Sigmoid colon (tissue), 7 donors: ENCODE data around the gene STX3. TPM values are rescaled to one million over a fixed set of nuclear protein-coding genes. Genes with fewer than 3 reads are reported as not detected.
A peak's percentile ranks its signal among the peaks of the same experiment; 100 is the strongest.

Experiments
- DNase-seq: peaks from one replicate; pipeline ENCODE4 v3.0.0-alpha.2; 2019
- H3K27ac ChIP-seq, 4 donors: fragments of 200-600 bp; sonication (generic); one replicate each; pipeline ENCODE4 v1.5.1; 2016 to 2019; ENCODE audit warnings: mild to moderate bottlenecking in 1 of 4
- H3K27me3 ChIP-seq, 3 donors: fragments of 200-600 bp; sonication (generic); one replicate each; pipeline ENCODE4 v1.5.1; 2019; ENCODE audit warnings: mild to moderate bottlenecking in 1 of 3
- H3K36me3 ChIP-seq, 4 donors: fragments of 200-600 bp; sonication (generic); one replicate each; pipeline ENCODE4 v1.5.1; 2016 to 2019
- H3K4me1 ChIP-seq, 4 donors: fragments of 200-600 bp; sonication (generic); one replicate each; pipeline ENCODE4 v1.5.1; 2017 to 2019
- H3K4me3 ChIP-seq, 4 donors: fragments of 200-600 bp; sonication (generic); one replicate each; pipeline ENCODE4 v1.5.1; 2017 to 2019; ENCODE audit warnings: mild to moderate bottlenecking in 2 of 4, moderate library complexity in 1 of 4
- H3K9me3 ChIP-seq, 4 donors: fragments of 200-600 bp in 3 of 4; sonication (generic) in 3 of 4; one replicate each; pipeline versions ENCODE4 v1.5.1 to v1.6.1; 2013 to 2019
- EP300 ChIP-seq, 4 donors: sonication (generic); formaldehyde crosslinking; IDR thresholded peaks; one replicate each; pipeline ENCODE4 v1.6.1; 2017; ENCODE audit warnings: antibody characterized with exemption in 4 of 4
- POLR2A ChIP-seq, 2 donors: fragments of 450-650 bp; IDR thresholded peaks; one replicate each; pipeline ENCODE4 v1.6.1; 2016; ENCODE audit warnings: antibody characterized with exemption in 2 of 2, mild to moderate bottlenecking in 2 of 2, moderate library complexity in 2 of 2
- POLR2AphosphoS5 ChIP-seq, 4 donors: sonication (generic); formaldehyde crosslinking; IDR thresholded peaks; one replicate each; pipeline ENCODE4 v1.6.1; 2017; ENCODE audit warnings: antibody characterized with exemption in 4 of 4
- WGBS, 2 donors: extraction: QIAGEN DNeasy Blood & Tissue Kit; methylation state at CpG; one replicate each; pipeline ENCODE4 v1.1.7; 2013; 5-methylcytosine and 5-hydroxymethylcytosine counted together
- intact Hi-C: fragments of 100-400 bp; cut with DNase I; formaldehyde crosslinking; loops from one replicate; pipeline ENCODE4 v1.15.1; 2023
- polyA plus RNA-seq, 3 donors: library from polyadenylated mRNA; stranded (reverse); fragments of 200-250 nt; gene quantifications; one replicate each; pipeline ENCODE4 v1.2.3, GENCODE V29; 2013
- total RNA-seq, 4 donors: library from RNA; depleted of rRNA; stranded (reverse); fragments of >200 nt; gene quantifications; one replicate each; pipeline ENCODE4 v1.1.0, GENCODE V29; 2016
- TF ChIP-seq, protein P1 (sequence below), 4 experiments: fragments of 450-650 bp in 3 of 4; fragments of 200-600 bp in 1 of 4; IDR thresholded peaks; one replicate each; pipeline ENCODE4 v1.5.1; 2016 to 2019; ENCODE audit warnings: antibody characterized with exemption in 4 of 4, mild to moderate bottlenecking in 3 of 4, moderate library complexity in 2 of 4
- donor health status: healthy with polysubstance abuse.
- donor health status: Bipolar disorder and iron deficiency.
- donor health status: healthy.

STX3 gene
- total and polyA plus RNA-seq, 7 donors = 9.7 to 120 (median 19.3) TPM

DNA sequence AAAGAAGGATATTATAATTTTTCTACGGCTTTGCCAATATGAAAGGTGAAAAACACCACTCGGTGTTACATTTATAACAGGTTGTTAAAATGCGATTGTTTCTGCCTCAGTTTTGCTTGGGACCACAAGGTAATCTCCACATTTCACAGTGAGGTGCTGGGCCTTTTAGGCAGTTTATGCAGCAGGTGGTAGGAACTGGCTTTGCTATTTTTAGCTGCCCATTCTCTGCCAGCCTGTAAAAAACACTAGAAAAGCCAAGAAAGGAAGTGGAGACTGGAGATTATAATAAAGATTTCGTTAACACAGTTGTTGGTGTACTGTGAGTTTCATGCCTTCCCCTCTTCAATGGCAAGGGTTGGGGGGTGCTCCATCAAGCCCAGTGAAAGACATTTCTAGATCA lies 63.4 kb downstream of the STX3 start:
- H3K4me1 ChIP-seq = no peaks in the 10 kb centered on the region
- no peak for DNase-seq
- 42 to 74% methylated on average over 4 of the region's 4 CpGs for WGBS, 2 donors
- no peaks in the 10 kb centered on the region for H3K36me3 ChIP-seq
- TF ChIP-seq, protein P1, sequence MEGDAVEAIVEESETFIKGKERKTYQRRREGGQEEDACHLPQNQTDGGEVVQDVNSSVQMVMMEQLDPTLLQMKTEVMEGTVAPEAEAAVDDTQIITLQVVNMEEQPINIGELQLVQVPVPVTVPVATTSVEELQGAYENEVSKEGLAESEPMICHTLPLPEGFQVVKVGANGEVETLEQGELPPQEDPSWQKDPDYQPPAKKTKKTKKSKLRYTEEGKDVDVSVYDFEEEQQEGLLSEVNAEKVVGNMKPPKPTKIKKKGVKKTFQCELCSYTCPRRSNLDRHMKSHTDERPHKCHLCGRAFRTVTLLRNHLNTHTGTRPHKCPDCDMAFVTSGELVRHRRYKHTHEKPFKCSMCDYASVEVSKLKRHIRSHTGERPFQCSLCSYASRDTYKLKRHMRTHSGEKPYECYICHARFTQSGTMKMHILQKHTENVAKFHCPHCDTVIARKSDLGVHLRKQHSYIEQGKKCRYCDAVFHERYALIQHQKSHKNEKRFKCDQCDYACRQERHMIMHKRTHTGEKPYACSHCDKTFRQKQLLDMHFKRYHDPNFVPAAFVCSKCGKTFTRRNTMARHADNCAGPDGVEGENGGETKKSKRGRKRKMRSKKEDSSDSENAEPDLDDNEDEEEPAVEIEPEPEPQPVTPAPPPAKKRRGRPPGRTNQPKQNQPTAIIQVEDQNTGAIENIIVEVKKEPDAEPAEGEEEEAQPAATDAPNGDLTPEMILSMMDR (IDR thresholded peaks at IDR 0.05) = no peak
- no peak for TF ChIP-seq EP300 (IDR thresholded peaks at IDR 0.05)
- no peak for TF ChIP-seq POLR2AphosphoS5 (IDR thresholded peaks at IDR 0.05)
- no peak for TF ChIP-seq POLR2A (IDR thresholded peaks at IDR 0.05)
- no peak overlapping the region for H3K4me3 ChIP-seq
- no peaks in the 10 kb centered on the region for H3K9me3 ChIP-seq
- no peaks in the 10 kb centered on the region for H3K27me3 ChIP-seq
- no peak overlapping the region for H3K27ac ChIP-seq
- intact Hi-C loops = no loop called here

DNA sequence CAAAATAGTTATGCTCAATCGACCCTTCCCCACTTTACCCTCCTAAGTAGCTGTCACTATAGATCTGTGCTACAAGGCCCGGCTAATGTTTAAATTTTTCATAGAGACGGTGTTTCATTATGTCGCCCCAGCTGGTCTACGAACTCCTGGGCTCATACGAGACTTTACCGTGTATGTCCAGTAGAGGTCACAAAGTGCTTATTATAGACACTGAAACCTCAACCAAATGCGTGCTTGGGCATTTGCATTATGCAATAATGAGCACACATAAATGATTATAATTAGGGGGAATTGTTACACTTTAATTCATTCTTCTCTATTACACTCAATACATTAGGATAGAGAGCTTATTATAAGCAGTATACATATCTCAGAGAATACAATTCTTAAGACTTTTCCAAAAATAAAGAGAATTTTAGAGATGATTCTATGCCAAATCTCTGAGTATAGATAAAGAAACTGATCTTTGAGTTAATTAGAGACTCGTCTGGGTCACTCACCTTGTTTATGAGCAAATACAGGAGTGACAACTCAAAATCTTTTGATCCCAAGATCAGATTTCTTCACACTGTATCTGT lies 67.9 kb downstream of the STX3 start:
- Histone ChIP-seq H3K4me1 (no peaks in the 10 kb centered on the region), H3K4me3 (no peak overlapping the region), H3K36me3 (no peaks in the 10 kb centered on the region), H3K27ac (no peak overlapping the region), H3K9me3 (no peaks in the 10 kb centered on the region), H3K27me3 (no peaks in the 10 kb centered on the region)
- DNase-seq = no peak
- intact Hi-C loops = loop anchor here (10.0 kb wide), 1 partner anchor 372 kb away; no protein-coding TSS in a partner anchor
- TF ChIP-seq, protein P1 (IDR thresholded peaks at IDR 0.05) = peak in 3 of 4 experiments; percentile 33 to 46 (median 43)
- no peak for TF ChIP-seq POLR2A (IDR thresholded peaks at IDR 0.05)
- no peak for TF ChIP-seq POLR2AphosphoS5 (IDR thresholded peaks at IDR 0.05)
- 2 to 12% methylated on average over 9 of the region's 9 CpGs for WGBS, 2 donors

DNA sequence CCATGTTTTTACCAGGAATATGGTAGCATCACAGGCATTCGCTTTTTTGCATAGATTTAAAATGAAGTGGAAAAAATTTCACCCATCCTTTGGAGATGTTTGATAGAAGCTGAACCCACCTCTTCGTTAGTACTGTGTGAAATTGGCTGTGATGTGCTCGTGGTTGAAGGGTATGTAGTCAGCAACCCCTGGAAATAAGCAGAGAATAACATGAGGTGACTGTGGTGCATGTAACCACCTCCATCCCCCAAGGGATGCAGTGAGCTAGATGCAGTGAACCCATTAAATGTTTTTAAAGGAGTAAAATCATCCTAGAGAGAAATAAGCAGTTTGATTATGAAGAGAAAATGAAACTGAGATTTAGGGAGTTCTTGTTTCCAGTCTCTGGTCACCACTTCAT lies 74.2 kb downstream of the STX3 start:
- H3K4me1 ChIP-seq = no peaks in the 10 kb centered on the region
- intact Hi-C loops = loop anchor here (10.0 kb wide), 1 partner anchor 365 kb away; no protein-coding TSS in a partner anchor
- TF ChIP-seq, protein P1 (IDR thresholded peaks at IDR 0.05) = no peak
- TF ChIP-seq POLR2AphosphoS5 (IDR thresholded peaks at IDR 0.05) (no peak), POLR2A (IDR thresholded peaks at IDR 0.05) (no peak), EP300 (IDR thresholded peaks at IDR 0.05) (no peak)
- H3K9me3 ChIP-seq = no peaks in the 10 kb centered on the region
- H3K27me3 ChIP-seq = no peaks in the 10 kb centered on the region
- DNase-seq = no peak
- H3K27ac ChIP-seq = no peak overlapping the region
- H3K4me3 ChIP-seq = no peak overlapping the region
- 73 to 88% methylated on average over 3 of the region's 3 CpGs for WGBS, 2 donors
- no peaks in the 10 kb centered on the region for H3K36me3 ChIP-seq

DNA sequence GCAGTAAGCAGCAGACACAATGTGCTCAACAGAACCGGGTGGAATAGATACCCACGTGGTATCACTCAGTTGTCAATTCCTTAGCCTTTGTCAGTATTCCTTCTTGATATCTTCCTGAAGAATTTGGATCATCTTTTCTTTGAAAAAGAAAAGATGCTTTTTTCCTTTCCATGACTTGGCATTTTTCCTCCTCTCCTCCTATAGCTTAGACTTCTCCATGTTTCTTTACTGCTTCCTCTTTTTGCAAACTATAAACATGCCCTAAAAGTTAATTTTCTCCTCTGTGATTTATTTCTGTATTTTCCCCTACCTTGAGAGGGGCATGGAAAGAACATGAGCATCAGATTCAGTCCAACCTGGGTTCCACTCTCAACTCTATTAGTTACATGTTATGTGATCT lies 78.4 kb downstream of the STX3 start:
- H3K36me3 ChIP-seq = no peaks in the 10 kb centered on the region
- H3K4me3 ChIP-seq = no peak overlapping the region
- H3K4me1 ChIP-seq = no peaks in the 10 kb centered on the region
- intact Hi-C loops = no loop called here
- no peak overlapping the region for H3K27ac ChIP-seq
- no peak for DNase-seq
- TF ChIP-seq EP300 (IDR thresholded peaks at IDR 0.05) = no peak
- WGBS, 2 donors = 78 to 95% methylated on average over 2 of the region's 2 CpGs
- H3K27me3 ChIP-seq = no peaks in the 10 kb centered on the region
- no peaks in the 10 kb centered on the region for H3K9me3 ChIP-seq

DNA sequence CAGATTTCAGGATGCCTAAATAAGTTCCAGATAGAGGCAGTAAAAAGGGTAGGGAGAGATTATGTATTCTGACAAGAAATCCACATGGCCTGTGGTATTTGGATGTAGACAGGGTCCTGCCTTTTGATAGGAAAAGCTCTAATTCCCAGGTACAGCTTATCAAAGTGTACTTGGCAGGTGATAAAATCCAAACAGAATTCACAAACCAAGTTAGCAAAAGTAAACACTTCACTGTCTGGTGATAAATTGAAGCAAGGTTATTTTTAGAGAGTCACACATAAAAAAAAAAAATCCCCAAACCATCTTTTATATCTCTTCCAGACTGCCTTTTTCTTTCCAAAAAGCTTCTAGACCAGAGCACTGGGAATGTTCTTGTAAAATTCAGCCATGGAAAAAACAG lies 84.4 kb downstream of the STX3 start:
- TF ChIP-seq, protein P1 (IDR thresholded peaks at IDR 0.05) = no peak
- TF ChIP-seq EP300 (IDR thresholded peaks at IDR 0.05) = no peak
- TF ChIP-seq POLR2A (IDR thresholded peaks at IDR 0.05) = no peak
- TF ChIP-seq POLR2AphosphoS5 (IDR thresholded peaks at IDR 0.05) = no peak
- Histone ChIP-seq H3K4me1 (no peaks in the 10 kb centered on the region), H3K4me3 (no peak overlapping the region), H3K9me3 (no peaks in the 10 kb centered on the region), H3K36me3 (no peaks in the 10 kb centered on the region), H3K27ac (no peak overlapping the region), H3K27me3 (no peaks in the 10 kb centered on the region)
- intact Hi-C loops = no loop called here
- DNase-seq = no peak
